Activated T-cell treated with anti-CD3 and anti-CD28 coated beads, Interleukin-2, amount 50 U/mL, for 72 hours (primary cell): ENCODE results near the gene KPNB1. TPM values are rescaled to one million over a fixed set of nuclear protein-coding genes. Genes with fewer than 3 reads are reported as not detected.

Source experiments
- ATAC-seq, 2 donors: fragments of 150-1000 bp; cut with Tn5 transposase; replicated peaks in 1 of 2; 2 replicates each; pipeline ENCODE4 v1.10.0; 2021; ENCODE audit warnings: moderate library complexity in 2 of 2, mild to moderate bottlenecking in 1 of 2
- DNase-seq, 2 donors: peaks; one replicate each; pipeline ENCODE4 v3.0.0; 2021 to 2022; ENCODE audit warnings: mixed read lengths in 1 of 2
- H3K27ac Mint-ChIP-seq: one replicate; pipeline ENCODE4 v1.8.0; 2022; ENCODE audit warnings: mild to moderate bottlenecking, moderate library complexity, mixed read lengths
- H3K27me3 Mint-ChIP-seq: one replicate; pipeline ENCODE4 v1.8.0; 2022; ENCODE audit warnings: low read depth, mixed read lengths
- H3K36me3 Mint-ChIP-seq, 2 donors: one replicate each; pipeline ENCODE4 v1.8.0; 2022; ENCODE audit warnings: mixed read lengths in 2 of 2, mild to moderate bottlenecking in 1 of 2; ENCODE audit not compliant: insufficient read depth in 2 of 2
- H3K4me1 Mint-ChIP-seq: one replicate; pipeline ENCODE4 v1.8.0; 2022; ENCODE audit warnings: low read depth, mixed read lengths
- H3K4me3 Mint-ChIP-seq, 2 donors: one replicate each; pipeline ENCODE4 v1.8.0; 2022; ENCODE audit warnings: mild to moderate bottlenecking in 2 of 2, mixed read lengths in 2 of 2, moderate library complexity in 2 of 2
- H3K9me3 Mint-ChIP-seq, 2 donors: one replicate each; pipeline ENCODE4 v1.8.0; 2022; ENCODE audit warnings: mixed read lengths in 2 of 2
- total RNA-seq, 2 donors: library from RNA; stranded (reverse); gene quantifications; one replicate each; pipeline ENCODE4 v1.2.3, GENCODE V29; 2022

KPNB1 gene
- total RNA-seq, 2 donors from 2014 or later = 581 to 729 TPM

- H3K36me3 Mint-ChIP-seq = peaks cover 16 to 38% of the 10 kb centered on the region in 2 donors
- H3K9me3 Mint-ChIP-seq = no peaks in the 10 kb centered on the region
- H3K4me1 Mint-ChIP-seq = peaks cover 63% of the 10 kb centered on the region
- peak overlapping the region; percentile 78 for H3K27ac Mint-ChIP-seq
- peak overlapping the region; percentile 87 to 100 for H3K4me3 Mint-ChIP-seq
- DNase-seq = peak in 1 of 2 donors; percentile 75
- ATAC-seq = peak in 1 of 2 donors; percentile 18
- no peaks in the 10 kb centered on the region for H3K27me3 Mint-ChIP-seq
These were observed 329 bp downstream of the KPNB1 start for GRCh38 chr17:47649972-47650524.

GRCh38 chr17:47650525-47651522 is 1.1 kb downstream of the KPNB1 start:
- ATAC-seq (peak; percentile 53), DNase-seq (peak; percentile 95 to 97)
- Mint-ChIP-seq H3K36me3 (peaks cover 20 to 44% of the 10 kb centered on the region in 2 donors), H3K27me3 (no peaks in the 10 kb centered on the region), H3K4me3 (peak overlapping the region; percentile 87 to 100), H3K4me1 (peaks cover 71% of the 10 kb centered on the region), H3K27ac (peak overlapping the region; percentile 99), H3K9me3 (no peaks in the 10 kb centered on the region)

- H3K4me1 Mint-ChIP-seq = peaks cover 78% of the 10 kb centered on the region
- peak overlapping the region; percentile 99 for H3K27ac Mint-ChIP-seq
- ATAC-seq = no peak
- H3K4me3 Mint-ChIP-seq = peak overlapping the region; percentile 87 to 100
- no peak for DNase-seq
- H3K9me3 Mint-ChIP-seq = no peaks in the 10 kb centered on the region
- H3K36me3 Mint-ChIP-seq = peaks cover 21 to 45% of the 10 kb centered on the region in 2 donors
- H3K27me3 Mint-ChIP-seq = no peaks in the 10 kb centered on the region
These were observed 2.0 kb downstream of the KPNB1 start for GRCh38 chr17:47651704-47652103.

GRCh38 chr17:47652570-47652969 is 2.9 kb downstream of the KPNB1 start:
- no peaks in the 10 kb centered on the region for H3K27me3 Mint-ChIP-seq
- peaks cover 24 to 48% of the 10 kb centered on the region in 2 donors for H3K36me3 Mint-ChIP-seq
- ATAC-seq (no peak), DNase-seq (no peak)
- no peaks in the 10 kb centered on the region for H3K9me3 Mint-ChIP-seq
- peak overlapping the region; percentile 99 for H3K27ac Mint-ChIP-seq
- H3K4me3 Mint-ChIP-seq = peak overlapping the region; percentile 87 to 100
- H3K4me1 Mint-ChIP-seq = peaks cover 80% of the 10 kb centered on the region

- Mint-ChIP-seq H3K4me1 (peaks cover 77% of the 10 kb centered on the region), H3K9me3 (no peaks in the 10 kb centered on the region)
- ATAC-seq = no peak
These were observed 3.7 kb downstream of the KPNB1 start for GRCh38 chr17:47653442-47653841.

GRCh38 chr17:47654991-47655390 is 5.3 kb downstream of the KPNB1 start:
- Mint-ChIP-seq H3K36me3 (peaks cover 31 to 58% of the 10 kb centered on the region in 2 donors), H3K27ac (peak overlapping the region; percentile 88), H3K4me3 (peak overlapping the region; percentile 31 to 100), H3K27me3 (no peaks in the 10 kb centered on the region), H3K4me1 (peaks cover 86% of the 10 kb centered on the region), H3K9me3 (no peaks in the 10 kb centered on the region)
- DNase-seq (no peak), ATAC-seq (no peak)

More at GRCh38 chr17:47653442-47653841, 3.7 kb downstream of the KPNB1 start:
- Mint-ChIP-seq H3K27ac (peak overlapping the region; percentile 81), H3K4me3 (peak overlapping the region; percentile 69 to 100), H3K27me3 (no peaks in the 10 kb centered on the region), H3K36me3 (peaks cover 28 to 51% of the 10 kb centered on the region in 2 donors)
- DNase-seq = no peak

GRCh38 chr17:47660064-47660492 is 10.4 kb downstream of the KPNB1 start:
- H3K27me3 Mint-ChIP-seq = no peaks in the 10 kb centered on the region
- H3K4me1 Mint-ChIP-seq = peaks cover 80% of the 10 kb centered on the region
- ATAC-seq (peak; percentile 75 to 84), DNase-seq (no peak)
- H3K4me3 Mint-ChIP-seq = peak overlapping the region; percentile 62 to 81
- peak overlapping the region; percentile 94 for H3K27ac Mint-ChIP-seq
- no peaks in the 10 kb centered on the region for H3K9me3 Mint-ChIP-seq
- H3K36me3 Mint-ChIP-seq = peaks cover 21 to 52% of the 10 kb centered on the region in 2 donors

GRCh38 chr17:47663912-47664623 is 14.3 kb downstream of the KPNB1 start:
- Mint-ChIP-seq H3K27me3 (no peaks in the 10 kb centered on the region), H3K9me3 (no peaks in the 10 kb centered on the region), H3K36me3 (peaks cover 17 to 66% of the 10 kb centered on the region in 2 donors), H3K4me1 (peaks cover 50% of the 10 kb centered on the region), H3K4me3 (peak overlapping the region in 1 of 2 donors; percentile 36), H3K27ac (peak overlapping the region; percentile 79)
- DNase-seq (peak; percentile 60 to 61), ATAC-seq (peak; percentile 53 to 59)

GRCh38 chr17:47664624-47664941 is 14.9 kb downstream of the KPNB1 start:
- Mint-ChIP-seq H3K9me3 (no peaks in the 10 kb centered on the region), H3K36me3 (peaks cover 17 to 65% of the 10 kb centered on the region in 2 donors)

GRCh38 chr17:47665655-47666054 is 15.9 kb downstream of the KPNB1 start:
- Mint-ChIP-seq H3K27me3 (no peaks in the 10 kb centered on the region), H3K4me1 (peaks cover 46% of the 10 kb centered on the region), H3K4me3 (no peak overlapping the region), H3K9me3 (no peaks in the 10 kb centered on the region), H3K36me3 (peaks cover 20 to 68% of the 10 kb centered on the region in 2 donors), H3K27ac (peak overlapping the region; percentile 46)
- ATAC-seq (no peak), DNase-seq (no peak)

More at GRCh38 chr17:47664624-47664941, 14.9 kb downstream of the KPNB1 start:
- Mint-ChIP-seq H3K27me3 (no peaks in the 10 kb centered on the region), H3K4me1 (peaks cover 46% of the 10 kb centered on the region), H3K4me3 (peak overlapping the region in 1 of 2 donors; percentile 1), H3K27ac (peak overlapping the region; percentile 79)
- ATAC-seq (no peak), DNase-seq (no peak)

GRCh38 chr17:47669081-47669480 is 19.4 kb downstream of the KPNB1 start:
- no peak for ATAC-seq
- no peaks in the 10 kb centered on the region for H3K9me3 Mint-ChIP-seq
- H3K4me1 Mint-ChIP-seq = peaks cover 33% of the 10 kb centered on the region
- no peak overlapping the region for H3K27ac Mint-ChIP-seq
- no peaks in the 10 kb centered on the region for H3K27me3 Mint-ChIP-seq
- no peak for DNase-seq
- peaks cover 29 to 78% of the 10 kb centered on the region in 2 donors for H3K36me3 Mint-ChIP-seq
- no peak overlapping the region for H3K4me3 Mint-ChIP-seq

- ATAC-seq (peak in 1 of 2 donors; percentile 68), DNase-seq (no peak)
- H3K27me3 Mint-ChIP-seq = no peaks in the 10 kb centered on the region
- H3K4me3 Mint-ChIP-seq = no peak overlapping the region
- peak overlapping the region; percentile 91 for H3K27ac Mint-ChIP-seq
- no peaks in the 10 kb centered on the region for H3K9me3 Mint-ChIP-seq
- H3K36me3 Mint-ChIP-seq = peaks cover 26 to 78% of the 10 kb centered on the region in 2 donors
- H3K4me1 Mint-ChIP-seq = peaks cover 34% of the 10 kb centered on the region
These were observed 20.3 kb downstream of the KPNB1 start for GRCh38 chr17:47670064-47670463.
